IPS DF 6.9 (cell line): ENCODE results near the gene ODAD2.
A peak's percentile ranks its signal among the peaks of the same experiment; 100 is the strongest.
"Not testable (repeated sequence)": the region's sequence is repeated elsewhere in the genome, so short reads cannot be mapped to it uniquely, and the experiment has no call there.

Source experiments
- DNase-seq: peaks from one replicate; pipeline ENCODE4 v3.0.0-alpha.2; 2013; ENCODE audit warnings: low read depth, low spot score
- H3K27ac ChIP-seq: one replicate; pipeline ENCODE4 v1.5.1; 2013; ENCODE audit warnings: low read length, control low read depth
- H3K27me3 ChIP-seq: 2 replicates; pipeline ENCODE4 v1.6.1; 2013; ENCODE audit warnings: mild to moderate bottlenecking, low read length; ENCODE audit not compliant: control insufficient read depth, insufficient read depth
- H3K36me3 ChIP-seq: 2 replicates; pipeline ENCODE4 v1.6.1; 2013; ENCODE audit warnings: low read length; ENCODE audit not compliant: control insufficient read depth, insufficient read depth
- H3K4me1 ChIP-seq: 2 replicates; pipeline ENCODE4 v1.6.1; 2013; ENCODE audit warnings: low read length; ENCODE audit not compliant: control insufficient read depth, insufficient read depth
- H3K4me3 ChIP-seq: 2 replicates; pipeline ENCODE4 v1.5.1; 2013; ENCODE audit warnings: mild to moderate bottlenecking, low read length
- H3K9me3 ChIP-seq: 2 replicates; pipeline ENCODE4 v1.6.1; 2013; ENCODE audit warnings: low read length, inconsistent platforms; ENCODE audit not compliant: control insufficient read depth, insufficient read depth
- WGBS: extraction: QIAGEN DNeasy Blood & Tissue Kit; methylation state at CpG from one replicate; pipeline ENCODE4 v1.1.7; 2013; ENCODE audit warnings: mixed read lengths, missing lambda C conversion rate; ENCODE audit not compliant: insufficient read length, insufficient coverage; 5-methylcytosine and 5-hydroxymethylcytosine counted together

Gene ODAD2

DNA sequence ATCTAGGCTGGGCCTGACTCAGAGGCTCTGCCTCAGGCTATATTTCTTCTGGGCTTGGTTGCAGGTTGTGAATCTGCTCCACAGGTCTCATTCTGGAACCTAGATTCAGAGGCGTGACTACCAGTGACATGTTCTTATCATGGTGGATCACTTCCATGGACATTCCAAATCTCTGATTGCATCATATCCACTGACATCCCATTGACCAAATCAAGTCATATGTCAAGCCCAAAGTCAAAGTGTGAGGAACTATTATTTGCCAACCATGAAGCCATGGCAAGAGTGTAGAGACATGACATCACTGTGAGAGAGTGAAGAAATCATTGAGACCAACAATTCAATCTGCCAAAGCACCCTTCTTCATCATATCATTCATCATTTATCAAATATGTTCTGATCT, 11.9 kb upstream of the ODAD2 start:
- Histone ChIP-seq H3K4me1 (no peaks in the 10 kb centered on the region), H3K27me3 (no peaks in the 10 kb centered on the region), H3K36me3 (no peaks in the 10 kb centered on the region), H3K4me3 (no peak overlapping the region), H3K27ac (no peak overlapping the region), H3K9me3 (no peaks in the 10 kb centered on the region)
- no peak for DNase-seq
- no CpG with 5 or more reads among the region's 1 CpG for WGBS

DNA sequence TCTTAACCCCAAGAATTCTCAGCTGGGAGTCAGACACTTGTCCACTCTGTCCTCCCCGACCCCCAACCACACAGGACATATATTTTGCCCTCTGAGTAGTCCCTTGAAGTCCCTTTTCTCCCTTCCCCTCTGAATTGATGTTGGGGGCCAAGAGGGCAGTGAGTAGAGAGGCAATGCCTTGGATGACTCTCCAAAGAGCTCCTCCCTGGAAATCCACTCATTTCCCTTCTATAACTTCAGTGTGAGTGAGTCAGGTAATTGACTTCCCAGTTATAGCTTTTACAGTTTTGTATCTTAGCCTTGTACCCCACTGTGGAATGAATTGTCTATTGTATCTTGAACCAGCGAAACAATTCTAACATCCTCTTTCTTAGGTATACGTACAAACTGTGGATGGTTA, 9.2 kb upstream of the ODAD2 start:
- H3K4me1 ChIP-seq, result peaks cover 5% of the 10 kb centered on the region; the same call in 1 of the 2 replicates
- DNase-seq, result no peak
- no peaks in the 10 kb centered on the region for H3K9me3 ChIP-seq
- no CpG with 5 or more reads among the region's 3 CpGs for WGBS
- H3K27me3 ChIP-seq, result no peaks in the 10 kb centered on the region
- no peak overlapping the region for H3K27ac ChIP-seq
- H3K4me3 ChIP-seq, result no peak overlapping the region
- H3K36me3 ChIP-seq, result no peaks in the 10 kb centered on the region

DNA sequence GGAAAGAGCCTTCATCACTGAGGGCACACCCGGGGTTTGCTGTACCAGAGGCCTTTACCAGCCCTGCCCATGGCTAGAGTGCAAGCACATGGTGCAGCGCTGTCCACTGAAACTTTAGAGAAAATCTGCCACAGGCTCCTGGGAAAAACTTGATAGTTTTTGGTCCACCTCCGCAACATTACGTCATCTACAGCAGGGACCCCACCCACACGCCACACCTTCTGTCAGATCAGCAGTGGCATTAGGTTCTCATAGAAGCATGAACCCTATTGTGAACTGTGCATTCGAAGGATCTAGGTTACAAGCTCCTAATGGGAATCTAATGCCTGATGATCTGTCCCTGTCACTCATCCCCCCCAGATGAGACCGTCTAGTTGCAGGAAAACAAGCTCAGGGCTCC, 2.5 kb upstream of the ODAD2 start:
- no CpG with 5 or more reads among the region's 7 CpGs for WGBS
- no peak overlapping the region for H3K27ac ChIP-seq

DNA sequence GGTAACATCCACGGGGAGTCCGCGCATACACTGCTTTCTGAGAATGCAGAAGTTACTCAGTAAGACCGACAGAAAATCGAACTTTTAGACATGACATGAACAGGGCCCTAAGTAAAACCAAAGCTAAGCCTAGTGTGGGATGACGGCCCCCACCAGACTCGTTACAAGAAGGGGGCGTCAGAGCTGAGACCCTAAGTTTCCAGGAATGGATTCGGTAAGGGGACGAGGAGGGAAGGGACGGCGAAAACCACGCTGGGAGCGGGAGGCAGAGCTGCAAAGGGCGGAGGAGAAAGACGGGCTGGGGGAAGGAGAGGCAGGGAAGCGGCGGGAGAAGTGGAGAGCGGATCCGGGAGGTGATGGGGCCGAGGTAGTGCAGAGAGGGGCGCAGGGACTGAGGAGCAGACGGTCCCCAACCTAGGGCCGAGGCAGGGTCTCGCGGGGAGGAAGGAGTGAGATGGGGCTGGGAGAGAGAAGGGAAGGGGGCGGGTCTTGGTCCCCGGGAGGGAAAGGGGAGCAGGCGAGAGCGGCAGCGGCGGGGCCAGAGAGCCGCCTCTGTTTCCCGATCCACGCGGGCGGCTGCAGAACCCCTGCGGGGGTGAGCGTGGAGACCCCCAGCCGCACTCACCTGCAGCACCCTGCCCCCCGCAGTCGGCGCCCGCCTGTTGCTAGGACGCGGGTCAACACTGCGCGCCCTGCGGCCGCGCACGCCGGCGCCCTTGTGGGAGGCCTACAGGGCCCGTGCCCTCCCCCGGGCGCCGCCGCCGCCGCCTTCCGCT, 513 bp downstream of the ODAD2 start:
- no peak overlapping the region for H3K27ac ChIP-seq
- no CpG with 5 or more reads among the region's 62 CpGs for WGBS
- no peaks in the 10 kb centered on the region for H3K27me3 ChIP-seq
- no peaks in the 10 kb centered on the region for H3K36me3 ChIP-seq
- peak; percentile 31 for DNase-seq
- H3K4me1 ChIP-seq, result no peaks in the 10 kb centered on the region
- peak overlapping the region; percentile 93 for H3K4me3 ChIP-seq
- H3K9me3 ChIP-seq, result no peaks in the 10 kb centered on the region

More for the DNA sequence above, 2.5 kb upstream of the ODAD2 start:
- DNase-seq, result no peak
- H3K9me3 ChIP-seq, result no peaks in the 10 kb centered on the region
- peaks cover 5% of the 10 kb centered on the region; the same call in 1 of the 2 replicates for H3K4me1 ChIP-seq
- no peak overlapping the region for H3K4me3 ChIP-seq
- H3K36me3 ChIP-seq, result no peaks in the 10 kb centered on the region
- no peaks in the 10 kb centered on the region for H3K27me3 ChIP-seq

DNA sequence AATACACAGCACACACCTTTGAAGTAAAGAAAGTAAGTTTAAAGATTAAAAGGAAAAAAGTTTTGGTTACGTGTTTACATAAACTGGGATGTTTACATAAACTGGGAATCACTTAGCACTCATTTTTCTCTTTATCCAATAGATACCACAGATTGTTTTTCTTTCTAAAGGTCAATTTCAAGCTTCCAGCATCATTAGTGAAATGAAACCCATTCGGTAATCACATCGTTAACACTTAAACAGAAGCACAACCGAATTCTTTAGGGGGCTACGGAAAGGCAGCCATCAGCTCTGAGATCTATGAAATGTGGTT, 1.1 kb downstream of the ODAD2 start:
- WGBS, result no CpG with 5 or more reads among the region's 5 CpGs
- peak overlapping the region; percentile 93; the same call in 1 of the 2 replicates for H3K4me3 ChIP-seq
- H3K27ac ChIP-seq, result no peak overlapping the region
- no peaks in the 10 kb centered on the region for H3K4me1 ChIP-seq
- no peaks in the 10 kb centered on the region for H3K36me3 ChIP-seq
- no peaks in the 10 kb centered on the region for H3K27me3 ChIP-seq
- no peaks in the 10 kb centered on the region for H3K9me3 ChIP-seq
- DNase-seq, result no peak

DNA sequence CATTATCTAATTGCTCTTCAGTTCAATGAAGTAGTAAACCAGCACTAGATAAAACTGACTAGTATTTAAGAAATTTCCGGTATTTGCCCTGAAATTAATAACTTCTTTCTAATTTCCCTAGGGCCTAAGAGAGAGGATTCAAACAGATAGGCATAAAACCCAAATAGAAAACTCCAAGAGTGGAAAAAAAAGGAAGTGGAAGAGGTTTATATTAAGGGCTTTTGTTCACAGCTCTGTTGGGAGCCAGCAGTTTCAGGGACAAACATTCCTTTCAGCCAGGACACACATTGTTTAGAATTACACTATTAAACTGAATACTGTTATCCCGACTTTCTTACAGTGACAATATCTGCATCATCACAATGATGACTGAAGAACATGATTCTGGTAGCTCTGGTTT, 3.6 kb downstream of the ODAD2 start:
- Histone ChIP-seq H3K27ac (no peak overlapping the region), H3K9me3 (no peaks in the 10 kb centered on the region), H3K36me3 (no peaks in the 10 kb centered on the region), H3K4me1 (no peaks in the 10 kb centered on the region), H3K4me3 (no peak overlapping the region), H3K27me3 (no peaks in the 10 kb centered on the region)
- no CpG with 5 or more reads among the region's 2 CpGs for WGBS
- DNase-seq, result no peak

DNA sequence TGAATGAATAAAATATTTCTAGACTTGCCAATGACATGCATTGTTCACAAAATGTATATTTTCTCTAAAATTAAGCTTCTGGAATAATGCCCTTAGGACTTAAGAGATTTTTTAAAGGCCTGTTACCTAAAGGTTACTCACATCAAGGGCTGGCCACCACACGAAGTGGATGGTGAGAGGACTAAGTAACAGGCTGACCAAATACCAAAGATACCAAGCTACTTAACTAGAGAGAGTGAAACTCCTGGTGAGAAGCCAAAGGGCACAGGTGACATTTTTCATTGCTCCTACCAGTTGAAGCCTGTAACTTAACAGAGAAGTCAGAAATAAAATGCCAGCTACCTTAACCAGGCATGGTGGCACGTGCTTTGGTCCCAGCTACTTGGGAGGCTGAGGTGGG, 9.5 kb downstream of the ODAD2 start:
- whole genome bisulfite sequencing, result no CpG with 5 or more reads among the region's 2 CpGs
- H3K9me3 ChIP-seq, DNase-seq, H3K27me3 ChIP-seq, H3K36me3 ChIP-seq, H3K27ac ChIP-seq, H3K4me3 ChIP-seq, H3K4me1 ChIP-seq: not testable (repeated sequence)

DNA sequence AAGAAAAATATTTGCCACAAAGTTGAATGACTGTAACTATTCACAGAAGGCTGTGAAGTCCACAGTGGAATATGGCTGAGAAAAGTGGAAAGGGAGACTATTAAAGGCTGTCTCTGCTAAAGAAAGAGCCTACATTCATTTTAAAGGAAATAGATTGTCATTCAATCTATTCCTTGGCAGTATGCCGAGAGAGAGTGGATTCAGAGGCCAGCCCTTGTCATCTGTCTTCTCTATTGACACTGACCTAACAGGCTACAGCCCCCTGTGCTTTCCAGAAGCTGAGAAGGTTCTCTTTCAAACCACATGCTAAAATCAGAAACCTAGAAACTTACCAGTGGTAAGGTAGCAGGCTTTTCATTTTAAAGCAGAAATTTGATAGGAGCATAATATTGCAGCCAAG, 12.1 kb downstream of the ODAD2 start:
- Histone ChIP-seq H3K9me3 (no peaks in the 10 kb centered on the region), H3K27me3 (no peaks in the 10 kb centered on the region), H3K36me3 (no peaks in the 10 kb centered on the region), H3K4me3 (no peak overlapping the region), H3K4me1 (no peaks in the 10 kb centered on the region), H3K27ac (no peak overlapping the region)
- DNase-seq, result no peak
- no CpG with 5 or more reads among the region's 1 CpG for WGBS

DNA sequence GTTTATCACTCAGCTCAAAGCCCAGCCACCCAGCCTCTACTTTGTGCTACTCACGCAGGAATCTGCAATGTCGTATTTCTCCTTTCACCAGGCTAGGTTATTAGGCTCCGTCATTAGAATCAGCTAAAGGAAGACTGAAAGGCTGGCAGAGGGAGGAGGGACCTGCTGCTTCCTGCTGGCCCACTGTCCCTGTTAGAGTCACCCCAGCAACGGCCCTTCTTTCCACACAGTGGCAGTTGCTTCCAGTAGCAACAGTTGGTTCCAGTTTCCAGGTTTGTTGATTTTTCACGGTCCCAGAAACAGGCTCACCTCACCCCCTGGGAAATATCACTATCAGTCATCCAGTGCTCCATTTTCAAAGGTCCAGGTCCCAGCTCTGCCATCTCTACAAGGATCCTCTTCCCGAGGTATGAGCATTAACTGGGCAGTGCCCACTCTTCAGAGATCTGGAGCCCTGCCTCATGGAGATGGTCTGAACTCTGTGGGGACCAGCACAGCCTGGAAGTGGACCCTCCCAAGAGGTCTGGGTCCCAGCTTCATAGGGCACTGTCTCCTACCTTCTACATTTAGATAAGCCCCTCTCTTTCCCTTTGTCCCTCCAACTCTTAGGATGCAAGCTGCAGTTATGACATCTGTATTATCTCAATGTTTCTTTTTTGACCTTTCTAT, 15.9 kb downstream of the ODAD2 start:
- no CpG with 5 or more reads among the region's 6 CpGs for WGBS
- no peaks in the 10 kb centered on the region for H3K27me3 ChIP-seq
- no peak for DNase-seq
- no peaks in the 10 kb centered on the region for H3K4me1 ChIP-seq
- H3K9me3 ChIP-seq, result no peaks in the 10 kb centered on the region
- no peak overlapping the region for H3K4me3 ChIP-seq
- no peaks in the 10 kb centered on the region for H3K36me3 ChIP-seq
- H3K27ac ChIP-seq, result no peak overlapping the region

DNA sequence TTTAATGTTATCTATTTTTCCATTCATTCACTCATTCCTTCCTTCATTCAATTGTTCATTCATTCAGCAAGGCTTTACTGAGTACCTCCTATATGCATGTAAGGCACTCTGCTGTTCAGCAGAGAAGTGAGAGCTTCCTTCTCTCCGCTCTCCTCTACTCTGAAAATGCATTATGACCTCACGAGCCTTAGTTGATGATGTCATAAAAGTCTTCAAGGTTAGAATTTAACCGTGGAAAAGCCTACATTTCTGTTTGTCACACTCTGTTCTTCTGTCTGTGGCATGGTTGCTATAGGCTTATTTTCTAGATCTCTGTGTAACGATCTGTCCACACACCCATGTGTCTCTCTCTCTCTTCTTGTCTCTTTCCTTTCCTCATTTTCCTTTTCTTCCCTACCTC, 17.1 kb downstream of the ODAD2 start:
- Histone ChIP-seq H3K27ac (no peak overlapping the region), H3K36me3 (no peaks in the 10 kb centered on the region), H3K4me3 (no peak overlapping the region), H3K27me3 (no peaks in the 10 kb centered on the region), H3K4me1 (no peaks in the 10 kb centered on the region), H3K9me3 (no peaks in the 10 kb centered on the region)
- no CpG with 5 or more reads among the region's 4 CpGs for WGBS
- no peak for DNase-seq

DNA sequence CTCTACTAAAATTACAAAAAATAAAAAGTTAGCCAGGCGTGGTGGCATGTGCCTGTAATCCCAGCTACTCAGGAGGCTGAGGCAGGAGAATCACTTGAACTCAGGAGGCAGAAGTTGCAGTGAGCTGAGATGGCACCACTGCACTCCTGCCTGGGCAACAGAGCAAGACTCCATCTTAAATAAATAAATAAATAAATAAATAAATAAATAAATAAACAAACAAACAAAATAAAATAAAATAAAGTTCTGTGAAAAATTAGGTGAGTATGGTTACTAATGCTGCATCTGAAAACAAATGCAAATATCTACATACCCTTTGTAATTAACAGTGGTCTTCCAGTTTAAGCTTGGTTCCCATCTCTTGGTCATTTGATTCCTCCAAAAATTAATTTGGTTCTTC, 28.1 kb downstream of the ODAD2 start:
- not testable (repeated sequence) for H3K4me1 ChIP-seq, H3K9me3 ChIP-seq, DNase-seq, H3K36me3 ChIP-seq, H3K27ac ChIP-seq, H3K27me3 ChIP-seq, H3K4me3 ChIP-seq
- no CpG with 5 or more reads among the region's 1 CpG for WGBS
